Suppressor macrophage (primary cell): ENCODE data around the gene HLA-DQA1.
"Not testable (repeated sequence)": the region's sequence is repeated elsewhere in the genome, so short reads cannot be mapped to it uniquely, and the experiment has no call there.

ENCODE experiments used
- DNase-seq, 4 experiments: peaks; one replicate each; pipeline ENCODE4 v3.0.0-alpha.2; 2020 to 2022

Gene HLA-DQA1

DNA sequence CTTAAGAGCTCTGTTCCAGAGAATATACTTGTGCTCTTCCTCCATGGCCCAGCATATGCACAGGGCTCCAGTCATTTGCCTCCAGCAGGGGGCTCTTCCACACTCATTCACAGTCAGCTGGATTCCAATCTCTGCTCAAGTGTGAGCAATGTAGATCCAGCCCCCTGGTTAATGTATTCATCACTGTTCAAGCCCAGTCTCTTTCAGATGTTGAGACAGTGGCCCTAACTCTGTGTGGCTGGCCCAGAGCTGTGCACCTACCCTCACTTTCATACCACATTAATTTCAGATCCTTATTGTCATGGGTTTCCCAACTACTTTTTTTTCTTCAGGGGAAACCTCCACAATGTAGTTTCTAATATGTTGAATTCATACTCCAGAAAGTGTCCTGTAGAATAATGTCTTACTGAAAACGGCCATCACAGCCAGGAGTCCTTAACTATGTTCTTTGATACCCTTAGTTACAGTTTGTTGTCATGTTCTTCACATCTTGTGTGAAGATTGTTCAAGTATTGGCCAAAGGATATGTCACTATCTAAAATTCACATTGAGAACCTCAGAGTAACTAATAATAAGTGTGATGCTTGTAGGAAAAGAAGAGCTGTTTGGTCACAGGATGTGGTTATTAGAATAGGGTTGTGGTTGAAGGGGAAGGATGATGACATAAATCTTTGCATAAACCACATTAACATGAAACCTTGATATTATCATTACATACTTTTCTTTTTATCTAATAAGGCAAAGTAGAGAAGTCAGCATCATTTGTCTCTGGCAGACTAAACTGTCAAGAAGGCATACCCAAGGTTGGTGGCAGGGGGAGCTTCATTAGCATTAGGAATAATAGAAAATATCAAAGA, 14.4 kb upstream of the HLA-DQA1 start:
- peak; percentile 41 to 77 (median 74) for DNase-seq

DNA sequence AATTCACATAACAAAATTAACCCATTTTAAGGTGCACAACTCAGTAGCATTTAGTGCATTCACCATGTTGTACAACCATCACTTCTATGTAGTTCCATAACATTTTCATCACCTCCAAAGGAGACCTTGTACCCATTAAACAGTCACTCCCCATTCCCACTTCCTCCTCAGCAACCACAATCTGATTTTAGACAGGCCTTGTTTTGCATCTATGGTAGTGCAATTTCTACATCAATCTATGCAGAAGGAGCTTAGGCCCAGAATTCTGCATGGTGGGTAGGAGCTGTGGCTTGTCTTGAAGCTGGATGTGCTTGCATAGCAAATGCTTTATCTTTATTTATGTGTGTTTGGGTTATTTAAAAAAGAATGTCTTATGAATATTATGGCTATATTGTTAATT, 13.5 kb upstream of the HLA-DQA1 start:
- peak in 3 of 4 experiments; percentile 23 to 63 (median 40) for DNase-seq

DNA sequence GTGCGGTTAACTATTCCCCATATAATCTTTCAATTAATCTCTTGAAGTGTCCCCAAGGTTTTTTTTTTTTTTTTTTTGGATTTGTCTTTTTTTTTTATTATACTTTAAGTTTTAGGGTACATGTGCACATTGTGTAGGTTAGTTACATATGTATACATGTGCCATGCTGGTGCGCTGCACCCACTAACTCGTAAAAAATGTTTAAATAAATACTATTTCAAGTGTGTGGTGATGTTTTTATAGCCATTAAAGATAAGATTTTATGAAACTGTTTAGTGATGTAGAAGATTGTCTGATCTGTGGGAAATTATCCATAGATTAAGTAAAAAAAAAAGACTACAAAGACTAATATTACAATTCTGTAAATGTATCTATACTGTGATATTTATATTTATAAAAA, 12.6 kb upstream of the HLA-DQA1 start:
- DNase-seq, result no peak

GRCh38 chr6:32625137-32625536, 12.1 kb upstream of the HLA-DQA1 start:
- DNase-seq, result no peak

- no peak for DNase-seq
Observed at GRCh38 chr6:32627249-32627648, 10.0 kb upstream of the HLA-DQA1 start.

DNA sequence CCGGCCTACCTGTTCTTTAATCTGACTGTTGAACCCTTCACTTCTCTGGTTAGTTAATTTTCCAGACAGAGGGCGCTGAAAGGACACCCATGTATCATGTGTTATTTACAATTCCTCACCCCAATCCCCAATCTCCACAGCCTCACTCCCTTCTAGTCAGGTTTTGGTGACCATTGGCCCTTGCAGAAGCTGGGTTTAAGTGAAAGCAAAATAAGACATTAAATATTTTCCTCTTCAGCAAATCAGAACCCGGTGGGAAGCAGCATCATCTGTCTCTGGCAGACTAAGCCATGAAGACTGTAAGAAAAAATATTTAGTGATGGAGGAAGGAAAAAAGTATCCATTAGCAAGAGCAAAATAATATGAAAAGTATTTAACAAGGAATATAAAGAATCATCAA, 9.4 kb upstream of the HLA-DQA1 start:
- peak in 3 of 4 experiments; percentile 61 to 71 (median 65) for DNase-seq

DNA sequence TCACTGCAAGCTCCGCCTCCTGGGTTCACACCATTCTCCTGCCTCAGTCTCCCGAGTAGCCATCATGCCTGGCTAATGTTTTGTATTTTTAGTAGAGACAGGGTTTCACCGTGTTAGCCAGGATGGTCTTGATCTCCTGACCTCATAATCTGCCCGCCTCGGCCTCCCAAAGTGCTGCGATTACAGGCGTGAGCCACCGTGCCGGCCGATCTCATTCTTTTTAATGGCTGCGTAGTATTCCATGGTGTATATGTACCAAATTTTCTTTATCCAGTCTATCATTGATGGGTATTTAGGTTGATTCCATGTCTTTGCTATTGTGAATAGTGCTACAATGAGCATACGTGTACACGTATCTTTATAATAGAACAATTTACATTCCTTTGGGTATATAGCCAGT, 7.4 kb upstream of the HLA-DQA1 start:
- DNase-seq, result not testable (repeated sequence)

DNA sequence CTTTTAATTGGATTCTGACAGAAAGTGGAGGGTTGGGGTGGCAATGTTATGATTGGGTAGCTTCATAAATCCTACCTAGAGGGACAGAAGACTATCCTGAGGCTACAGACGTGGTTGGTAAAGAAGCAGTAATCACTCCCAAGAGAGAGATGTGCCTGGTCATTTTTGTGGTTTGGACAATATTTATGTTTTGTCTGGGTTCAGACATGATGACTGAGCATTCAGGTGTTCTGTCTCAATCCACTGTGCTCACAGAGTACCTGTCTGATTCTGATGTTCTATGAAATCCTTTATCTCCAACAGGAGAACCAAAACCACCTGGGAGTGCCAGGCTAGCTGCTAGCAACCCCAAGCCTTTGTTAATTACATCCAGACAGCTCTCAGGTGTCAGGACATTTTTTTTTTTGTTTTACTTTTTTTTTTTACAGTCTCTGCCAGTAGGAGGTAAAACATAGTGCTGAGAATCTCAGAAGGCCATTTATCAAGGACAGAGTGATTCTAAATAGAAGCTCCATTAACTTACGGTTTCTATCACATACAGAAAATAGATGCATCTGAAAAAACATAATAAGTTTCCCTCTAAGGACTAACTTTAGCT, 1.6 kb upstream of the HLA-DQA1 start:
- DNase-seq, result no peak

DNA sequence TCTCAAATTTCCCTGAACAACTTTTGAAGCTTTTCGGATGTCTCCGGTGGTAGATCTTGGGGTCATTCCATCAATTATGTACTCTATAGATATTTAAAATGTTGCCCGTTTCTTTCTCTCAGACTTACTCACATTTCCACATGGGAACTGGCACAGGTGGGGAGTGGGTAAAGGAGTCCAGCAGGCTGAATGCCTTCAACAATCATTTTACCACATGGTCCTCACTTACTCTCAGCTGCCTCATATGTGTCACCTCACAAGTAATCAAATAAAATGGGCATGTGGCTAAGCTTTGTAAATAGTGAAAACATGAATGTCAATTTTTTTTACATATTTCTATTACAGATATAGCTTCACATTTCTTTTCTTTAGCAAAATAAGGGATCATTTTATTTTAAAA, 677 bp downstream of the HLA-DQA1 start:
- DNase-seq, result no peak

DNA sequence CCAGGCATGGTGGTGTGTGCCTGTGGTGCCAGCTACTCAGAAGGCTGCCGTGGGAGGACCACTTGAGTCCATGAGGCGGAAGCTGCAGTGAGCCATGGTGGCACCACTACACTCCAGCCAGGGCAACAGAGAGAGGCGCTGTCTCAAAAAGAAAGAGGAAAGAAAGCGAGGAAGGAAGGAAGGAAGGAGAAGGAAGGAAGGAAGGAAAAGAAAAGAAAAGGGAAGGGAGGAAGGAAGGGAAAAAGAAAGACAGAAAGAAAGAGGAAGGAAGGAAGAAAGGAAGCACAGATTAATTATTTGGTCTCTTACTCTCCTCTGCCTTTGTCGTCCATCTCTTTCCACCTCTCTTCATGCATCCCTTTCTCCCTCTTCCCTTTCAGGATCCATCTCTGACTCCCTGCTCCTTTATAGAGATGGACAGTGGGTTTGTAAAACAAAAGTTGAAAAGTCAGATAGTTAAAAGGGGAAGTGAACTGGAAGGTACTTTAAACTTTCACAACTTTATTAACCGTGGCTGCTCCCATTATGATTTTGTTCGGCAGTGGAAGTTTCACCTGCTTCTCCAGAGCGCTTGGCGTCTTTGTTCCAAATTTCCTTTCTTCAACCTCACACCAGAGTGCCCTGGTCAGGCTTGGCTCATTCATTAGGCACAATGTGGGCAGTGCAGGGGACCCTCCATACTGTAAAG, 1.5 kb downstream of the HLA-DQA1 start:
- DNase-seq, result no peak

- no peak for DNase-seq
Observed at GRCh38 chr6:32639440-32640394, 2.5 kb downstream of the HLA-DQA1 start.

GRCh38 chr6:32641122-32641521, 3.9 kb downstream of the HLA-DQA1 start:
- no peak for DNase-seq

- peak; percentile 49 to 80 (median 67) for DNase-seq
Observed at GRCh38 chr6:32641785-32642719, 4.8 kb downstream of the HLA-DQA1 start.

- no peak for DNase-seq
Observed at GRCh38 chr6:32642720-32643106, 5.5 kb downstream of the HLA-DQA1 start.

DNA sequence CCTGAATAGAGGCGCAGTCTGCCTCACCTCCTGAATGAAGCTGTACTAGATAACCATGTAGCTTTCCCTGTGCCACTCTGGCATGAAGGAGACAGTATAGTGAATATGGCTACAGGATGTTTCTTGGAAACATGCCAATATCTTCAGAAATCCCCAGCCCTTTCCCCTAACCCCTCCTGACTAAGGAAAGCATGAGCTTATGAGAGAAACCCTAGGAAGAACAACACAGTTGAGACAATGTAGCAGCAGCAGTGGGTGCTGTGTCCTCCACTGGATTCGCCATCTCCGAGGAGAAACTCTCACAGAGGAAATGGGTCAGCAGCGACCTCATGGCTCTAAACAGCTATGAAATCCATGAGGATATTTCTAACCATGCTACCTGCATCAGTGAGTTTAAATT, 6.7 kb downstream of the HLA-DQA1 start:
- no peak for DNase-seq

DNA sequence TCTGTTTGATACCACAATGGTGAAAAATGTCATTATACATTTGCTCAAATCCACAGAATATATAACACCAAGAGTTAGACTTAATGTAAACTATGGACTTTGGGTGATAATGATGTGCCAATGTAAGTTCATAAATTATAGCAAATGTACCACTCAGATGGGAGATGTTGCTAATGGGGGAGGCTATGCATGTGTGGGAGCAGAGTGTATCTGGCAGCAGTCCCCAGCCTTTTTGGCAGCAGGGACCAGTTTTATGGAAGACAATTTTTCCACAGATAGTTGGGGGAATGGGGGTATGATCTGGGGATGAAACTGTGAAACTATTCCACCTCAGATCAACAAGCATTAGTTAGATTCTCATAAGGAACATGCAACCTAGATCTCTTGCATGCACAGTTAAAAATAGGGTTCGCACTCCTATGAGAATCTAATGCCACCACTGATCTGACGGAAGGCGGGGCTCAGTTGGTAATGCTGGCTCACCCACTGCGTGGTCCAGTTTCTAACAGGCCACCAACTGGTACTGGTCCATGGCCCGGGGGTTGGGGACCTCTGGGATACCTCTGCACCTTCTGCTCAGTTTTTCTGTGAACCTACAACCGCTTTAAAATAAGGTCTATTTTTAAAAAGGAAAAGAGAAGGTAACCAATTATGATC, 8.0 kb downstream of the HLA-DQA1 start:
- no peak for DNase-seq

GRCh38 chr6:32655203-32655710, 18.1 kb downstream of the HLA-DQA1 start:
- peak in 1 of 4 experiments; percentile 26 for DNase-seq

DNA sequence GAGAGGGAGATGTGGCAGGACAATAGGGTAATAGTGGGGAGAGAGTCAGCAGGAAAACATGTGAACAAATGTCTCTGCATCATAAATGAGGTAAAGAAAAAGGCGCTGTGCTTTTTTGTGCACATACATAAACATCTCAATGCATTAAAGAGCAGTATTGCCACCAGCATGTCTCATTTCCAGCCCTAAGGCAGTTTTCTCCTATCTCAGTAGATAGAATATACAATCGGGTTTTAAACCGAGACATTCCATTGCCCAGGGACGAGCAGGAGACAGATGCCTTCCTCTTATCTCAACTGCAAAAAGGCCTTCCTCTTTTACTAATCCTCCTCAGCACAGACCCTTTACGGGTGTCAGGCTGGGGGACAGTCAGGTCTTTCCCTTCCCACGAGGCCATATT, 20.1 kb downstream of the HLA-DQA1 start:
- DNase-seq, result not testable (repeated sequence)

GRCh38 chr6:32657819-32658218, 20.6 kb downstream of the HLA-DQA1 start:
- not testable (repeated sequence) for DNase-seq

- peak; percentile 65 to 84 (median 78) for DNase-seq
Observed at GRCh38 chr6:32658268-32658897, 21.2 kb downstream of the HLA-DQA1 start.
